SU-DHL-6 (cell line): ENCODE data around the gene RTF2.

Experiments used
- H2AFZ ChIP-seq: fragments of 200-600 bp; sonication (generic); 2 replicates; pipeline ENCODE4 v1.6.1; 2014; ENCODE audit warnings: low read depth, mild to moderate bottlenecking, moderate library complexity, mixed read lengths, antibody characterized with exemption, low read length; ENCODE audit not compliant: severe bottlenecking
- H3F3A ChIP-seq: fragments of 200-600 bp; shearing (Covaris generic); 2 replicates; pipeline ENCODE4 v1.6.0; 2016; ENCODE audit warnings: antibody characterized with exemption, mild to moderate bottlenecking; ENCODE audit not compliant: insufficient read depth
- H3K27ac ChIP-seq: fragments of 200-600 bp; sonication (generic); 2 replicates; pipeline ENCODE4 v1.5.1; 2016; ENCODE audit warnings: low read depth, mild to moderate bottlenecking, low read length, moderate library complexity, mixed read lengths
- H3K27me3 ChIP-seq: fragments of 200-600 bp; sonication (generic), shearing (Covaris generic); 2 replicates; pipeline ENCODE4 v1.6.0; 2014; ENCODE audit warnings: mild to moderate bottlenecking, low read length
- H3K36me3 ChIP-seq: fragments of 200-600 bp; sonication (generic); 2 replicates; pipeline ENCODE4 v1.6.1; 2014; ENCODE audit warnings: mild to moderate bottlenecking, low read length, mixed read lengths
- H3K4me2 ChIP-seq: fragments of 300-600, 200-600 bp; shearing (Covaris generic), sonication (generic); 2 replicates; pipeline ENCODE4 v1.6.0; 2014; ENCODE audit warnings: low read length, low read depth, mild to moderate bottlenecking; ENCODE audit not compliant: poor library complexity, severe bottlenecking
- H3K4me3 ChIP-seq: fragments of 200-600 bp; sonication (generic); 2 replicates; pipeline ENCODE4 v1.5.1; 2014; ENCODE audit warnings: antibody characterized with exemption, low read length, mild to moderate bottlenecking, mixed read lengths; ENCODE audit not compliant: insufficient read depth, poor library complexity, severe bottlenecking
- H3K79me2 ChIP-seq: fragments of 200-600 bp; sonication (generic); 2 replicates; pipeline ENCODE4 v1.6.1; 2014; ENCODE audit warnings: mild to moderate bottlenecking, low read length, moderate library complexity; ENCODE audit not compliant: insufficient read depth
- H3K9ac ChIP-seq: fragments of 200-600 bp; sonication (generic); 2 replicates; pipeline ENCODE4 v1.7.0; 2014; ENCODE audit warnings: mild to moderate bottlenecking, low read length
- H3K9me2 ChIP-seq: fragments of 200-600 bp; sonication (generic); replicated peaks from 2 replicates; pipeline ENCODE4 v1.6.1; 2014; ENCODE audit warnings: low read length; ENCODE audit not compliant: insufficient read depth
- H3K9me3 ChIP-seq: fragments of 200-600 bp; sonication (generic); 2 replicates; pipeline ENCODE4 v1.6.1; 2014; ENCODE audit warnings: low read length, mixed read lengths; ENCODE audit not compliant: insufficient read depth
- H4K20me1 ChIP-seq: fragments of 200-600 bp; sonication (generic); 2 replicates; pipeline ENCODE4 v1.6.1; 2014; ENCODE audit warnings: low read depth, mild to moderate bottlenecking, antibody characterized with exemption, low read length, moderate library complexity, mixed read lengths
- EZH2phosphoT487 ChIP-seq: fragments of 200-600 bp; sonication (generic), shearing (Covaris generic); conservative IDR thresholded peaks from 2 replicates; pipeline ENCODE4 v1.6.1; 2018; ENCODE audit warnings: mild to moderate bottlenecking, antibody characterized with exemption, low read length, moderate library complexity, mixed read lengths
- TF ChIP-seq, protein P1 (sequence below): fragments of 200-600 bp; sonication (generic); IDR thresholded peaks from one replicate; pipeline ENCODE4 v1.5.1; 2017; ENCODE audit warnings: antibody characterized with exemption, mild to moderate bottlenecking, low read length, moderate library complexity; ENCODE audit not compliant: insufficient read depth, poor library complexity, severe bottlenecking

Gene RTF2

GRCh38 chr20:56428881-56429280 lies 39.5 kb upstream of the RTF2 start:
- no peak overlapping the region for H2AFZ ChIP-seq
- H4K20me1 ChIP-seq = no peaks in the 10 kb centered on the region
- H3F3A ChIP-seq = no peaks in the 10 kb centered on the region
- no peaks in the 10 kb centered on the region for H3K79me2 ChIP-seq
- no peak overlapping the region for H3K27ac ChIP-seq
- no peak overlapping the region for H3K9ac ChIP-seq
- no peaks in the 10 kb centered on the region for H3K9me2 ChIP-seq
- TF ChIP-seq EZH2phosphoT487 = no peak
- TF ChIP-seq, protein P1, sequence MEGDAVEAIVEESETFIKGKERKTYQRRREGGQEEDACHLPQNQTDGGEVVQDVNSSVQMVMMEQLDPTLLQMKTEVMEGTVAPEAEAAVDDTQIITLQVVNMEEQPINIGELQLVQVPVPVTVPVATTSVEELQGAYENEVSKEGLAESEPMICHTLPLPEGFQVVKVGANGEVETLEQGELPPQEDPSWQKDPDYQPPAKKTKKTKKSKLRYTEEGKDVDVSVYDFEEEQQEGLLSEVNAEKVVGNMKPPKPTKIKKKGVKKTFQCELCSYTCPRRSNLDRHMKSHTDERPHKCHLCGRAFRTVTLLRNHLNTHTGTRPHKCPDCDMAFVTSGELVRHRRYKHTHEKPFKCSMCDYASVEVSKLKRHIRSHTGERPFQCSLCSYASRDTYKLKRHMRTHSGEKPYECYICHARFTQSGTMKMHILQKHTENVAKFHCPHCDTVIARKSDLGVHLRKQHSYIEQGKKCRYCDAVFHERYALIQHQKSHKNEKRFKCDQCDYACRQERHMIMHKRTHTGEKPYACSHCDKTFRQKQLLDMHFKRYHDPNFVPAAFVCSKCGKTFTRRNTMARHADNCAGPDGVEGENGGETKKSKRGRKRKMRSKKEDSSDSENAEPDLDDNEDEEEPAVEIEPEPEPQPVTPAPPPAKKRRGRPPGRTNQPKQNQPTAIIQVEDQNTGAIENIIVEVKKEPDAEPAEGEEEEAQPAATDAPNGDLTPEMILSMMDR = no peak
- H3K36me3 ChIP-seq = no peaks in the 10 kb centered on the region
- no peak overlapping the region for H3K4me2 ChIP-seq
- H3K27me3 ChIP-seq = no peaks in the 10 kb centered on the region
- H3K9me3 ChIP-seq = no peaks in the 10 kb centered on the region
- no peak overlapping the region for H3K4me3 ChIP-seq

- H3K9me2 ChIP-seq = no peaks in the 10 kb centered on the region
- H3K9me3 ChIP-seq = no peaks in the 10 kb centered on the region
- H3K4me2 ChIP-seq = peak overlapping the region; percentile 6
- no peaks in the 10 kb centered on the region for H3K27me3 ChIP-seq
- TF ChIP-seq EZH2phosphoT487 = no peak
- TF ChIP-seq, protein P1 = no peak
- no peaks in the 10 kb centered on the region for H3K36me3 ChIP-seq
- no peak overlapping the region for H3K9ac ChIP-seq
- H2AFZ ChIP-seq = peak overlapping the region; percentile 69
- H3K27ac ChIP-seq = no peak overlapping the region
- H3F3A ChIP-seq = no peaks in the 10 kb centered on the region
- no peaks in the 10 kb centered on the region for H4K20me1 ChIP-seq
- H3K4me3 ChIP-seq = no peak overlapping the region
- no peaks in the 10 kb centered on the region for H3K79me2 ChIP-seq
These were observed 38.9 kb upstream of the RTF2 start for GRCh38 chr20:56429502-56429901.

- no peak overlapping the region for H3K9ac ChIP-seq
- no peaks in the 10 kb centered on the region for H3K36me3 ChIP-seq
- no peaks in the 10 kb centered on the region for H3K79me2 ChIP-seq
- H3K27ac ChIP-seq = no peak overlapping the region
- peak overlapping the region; percentile 69 for H2AFZ ChIP-seq
- no peak overlapping the region for H3K4me3 ChIP-seq
- no peaks in the 10 kb centered on the region for H4K20me1 ChIP-seq
- TF ChIP-seq, protein P1 = no peak
- no peak for TF ChIP-seq EZH2phosphoT487
- no peaks in the 10 kb centered on the region for H3K9me2 ChIP-seq
- H3F3A ChIP-seq = no peaks in the 10 kb centered on the region
- peak overlapping the region; percentile 6 for H3K4me2 ChIP-seq
- no peaks in the 10 kb centered on the region for H3K9me3 ChIP-seq
- no peaks in the 10 kb centered on the region for H3K27me3 ChIP-seq
These were observed 38.5 kb upstream of the RTF2 start for GRCh38 chr20:56429941-56430340.
